AG09309 (cell line): ENCODE results near the gene CBS.

ENCODE experiments used
- DNase-seq: peaks from one replicate; pipeline ENCODE4 v3.0.0-alpha.2; 2010; ENCODE audit warnings: low read depth
- H3K4me3 ChIP-seq: 2 replicates; pipeline ENCODE4 v1.5.1; 2011; ENCODE audit warnings: mild to moderate bottlenecking, low read depth, low read length, moderate library complexity; ENCODE audit not compliant: control insufficient read depth
- TF ChIP-seq, protein P1 (sequence below): IDR thresholded peaks from 2 replicates; pipeline ENCODE4 v1.5.1; 2011; ENCODE audit warnings: mild to moderate bottlenecking, low read depth, low read length, inconsistent platforms; ENCODE audit not compliant: insufficient read depth, control insufficient read depth; ENCODE audit errors: missing control alignments

CBS gene

DNA sequence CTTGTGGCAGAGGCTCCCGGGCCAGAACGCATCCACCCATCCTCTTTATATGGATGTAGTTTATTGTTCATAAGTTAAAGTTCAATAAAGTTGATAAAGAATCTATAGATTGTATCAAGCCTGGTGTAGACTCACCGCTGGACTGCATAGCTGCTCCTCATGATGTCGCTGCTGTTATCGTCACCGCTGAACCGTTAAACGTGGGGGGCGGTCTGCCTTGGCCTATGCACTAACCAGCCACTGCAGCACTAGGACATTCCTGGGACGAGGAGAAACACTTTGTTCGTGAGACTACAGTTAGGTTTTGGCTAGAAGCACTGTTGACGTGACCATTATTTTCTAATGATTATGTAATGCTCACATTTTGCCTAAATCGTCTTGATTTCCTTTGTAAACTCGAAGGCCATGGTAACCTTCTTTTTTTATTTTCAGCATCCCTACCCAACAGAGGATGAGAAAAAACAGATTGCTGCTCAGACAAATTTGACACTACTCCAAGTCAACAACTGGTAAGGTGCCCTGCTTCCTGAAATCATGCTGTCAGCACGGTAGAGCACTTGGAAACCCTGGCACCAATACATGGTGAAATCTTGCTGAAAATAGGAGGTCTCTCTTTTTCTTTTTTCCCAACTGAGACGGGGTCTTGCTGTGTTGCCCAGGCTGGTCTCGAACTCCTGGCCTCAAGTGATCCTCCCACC lies 51.0 kb downstream of the CBS start:
- DNase-seq: no peak
- no peak overlapping the region for H3K4me3 ChIP-seq
- TF ChIP-seq, protein P1, sequence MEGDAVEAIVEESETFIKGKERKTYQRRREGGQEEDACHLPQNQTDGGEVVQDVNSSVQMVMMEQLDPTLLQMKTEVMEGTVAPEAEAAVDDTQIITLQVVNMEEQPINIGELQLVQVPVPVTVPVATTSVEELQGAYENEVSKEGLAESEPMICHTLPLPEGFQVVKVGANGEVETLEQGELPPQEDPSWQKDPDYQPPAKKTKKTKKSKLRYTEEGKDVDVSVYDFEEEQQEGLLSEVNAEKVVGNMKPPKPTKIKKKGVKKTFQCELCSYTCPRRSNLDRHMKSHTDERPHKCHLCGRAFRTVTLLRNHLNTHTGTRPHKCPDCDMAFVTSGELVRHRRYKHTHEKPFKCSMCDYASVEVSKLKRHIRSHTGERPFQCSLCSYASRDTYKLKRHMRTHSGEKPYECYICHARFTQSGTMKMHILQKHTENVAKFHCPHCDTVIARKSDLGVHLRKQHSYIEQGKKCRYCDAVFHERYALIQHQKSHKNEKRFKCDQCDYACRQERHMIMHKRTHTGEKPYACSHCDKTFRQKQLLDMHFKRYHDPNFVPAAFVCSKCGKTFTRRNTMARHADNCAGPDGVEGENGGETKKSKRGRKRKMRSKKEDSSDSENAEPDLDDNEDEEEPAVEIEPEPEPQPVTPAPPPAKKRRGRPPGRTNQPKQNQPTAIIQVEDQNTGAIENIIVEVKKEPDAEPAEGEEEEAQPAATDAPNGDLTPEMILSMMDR: no peak

DNA sequence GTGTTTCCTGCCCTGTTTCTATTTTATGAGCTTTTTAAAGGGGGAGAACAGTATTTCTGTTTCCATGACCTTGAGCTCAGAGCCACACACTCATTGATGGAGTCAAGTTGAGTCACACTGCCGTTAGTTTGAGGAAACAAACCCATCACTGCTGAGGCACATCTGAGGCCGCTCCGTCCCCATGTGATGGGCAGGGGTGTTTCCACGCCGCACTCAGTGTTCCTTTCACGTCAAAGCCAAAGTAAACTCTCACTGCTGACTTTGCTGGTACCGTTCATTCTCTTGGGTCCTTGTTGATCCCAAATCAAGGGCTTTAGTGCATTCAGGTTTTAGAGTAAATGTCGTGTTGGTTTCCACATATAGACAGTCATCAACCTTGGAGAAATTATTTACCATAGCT lies 52.5 kb downstream of the CBS start:
- no peak overlapping the region for H3K4me3 ChIP-seq
- no peak for DNase-seq
- TF ChIP-seq, protein P1: no peak

DNA sequence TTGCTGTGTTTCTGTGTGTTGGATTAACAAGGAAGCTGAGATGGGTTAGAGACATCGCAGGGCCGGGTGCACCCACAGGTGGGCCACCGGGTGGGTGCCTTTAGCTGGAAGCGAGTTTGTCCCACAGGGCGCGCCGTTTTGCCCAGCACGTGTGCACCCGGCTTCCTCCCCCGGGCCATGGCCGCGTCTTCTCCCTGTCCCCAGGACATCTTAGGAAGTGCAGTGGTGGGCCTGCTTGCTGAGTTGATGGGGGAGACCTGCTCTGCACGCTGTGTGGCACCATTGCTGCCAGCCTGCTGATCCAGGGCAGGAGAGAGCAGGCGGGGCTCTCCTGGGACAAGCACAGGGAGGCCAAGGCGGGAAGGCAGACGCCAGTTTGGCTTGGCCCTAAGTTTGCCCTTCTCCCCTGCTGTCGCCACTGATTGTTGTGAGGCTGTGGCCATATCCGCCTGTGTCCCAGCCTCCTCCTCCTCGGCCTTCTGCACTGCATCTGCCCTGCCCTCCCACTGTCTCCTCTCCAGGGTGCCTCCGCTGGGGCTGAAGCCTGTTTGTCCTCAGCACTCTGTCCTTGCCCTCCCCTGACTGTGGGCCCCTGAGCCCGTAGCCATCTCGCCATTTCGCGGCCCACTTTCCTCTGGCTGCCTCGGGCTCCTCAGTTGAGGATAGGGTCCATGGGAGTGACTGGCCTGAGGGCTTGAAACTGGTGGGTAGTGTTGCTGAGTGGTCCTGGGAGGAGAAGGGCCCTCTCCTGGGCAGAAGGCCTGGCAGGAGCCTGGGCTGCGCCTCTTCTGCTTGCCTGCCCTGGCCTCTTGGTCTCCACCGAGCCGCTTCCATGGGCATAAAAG lies 53.7 kb downstream of the CBS start:
- TF ChIP-seq, protein P1: no peak
- H3K4me3 ChIP-seq: no peak overlapping the region

DNA sequence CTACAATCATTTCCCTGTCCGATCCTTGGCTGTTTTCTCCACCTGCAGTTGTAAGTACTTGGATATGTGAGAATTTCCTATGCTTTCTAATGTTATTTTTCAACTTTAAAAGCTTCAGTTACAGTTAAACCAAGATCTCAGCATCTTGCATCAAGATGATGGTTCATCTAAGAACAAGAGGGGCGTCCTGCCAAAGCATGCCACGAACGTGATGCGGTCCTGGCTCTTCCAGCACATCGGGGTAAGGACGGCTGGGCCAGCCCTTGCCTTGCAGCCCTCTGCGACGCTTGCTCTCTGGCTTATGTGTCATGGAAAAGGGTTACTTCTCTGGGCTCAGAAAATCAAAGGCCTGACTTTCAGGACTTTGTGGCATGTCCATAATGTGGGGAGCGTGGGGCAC lies 54.4 kb downstream of the CBS start:
- no peak for DNase-seq
- H3K4me3 ChIP-seq: no peak overlapping the region
- TF ChIP-seq, protein P1: no peak

More for the DNA sequence above, 53.7 kb downstream of the CBS start:
- DNase-seq: no peak

DNA sequence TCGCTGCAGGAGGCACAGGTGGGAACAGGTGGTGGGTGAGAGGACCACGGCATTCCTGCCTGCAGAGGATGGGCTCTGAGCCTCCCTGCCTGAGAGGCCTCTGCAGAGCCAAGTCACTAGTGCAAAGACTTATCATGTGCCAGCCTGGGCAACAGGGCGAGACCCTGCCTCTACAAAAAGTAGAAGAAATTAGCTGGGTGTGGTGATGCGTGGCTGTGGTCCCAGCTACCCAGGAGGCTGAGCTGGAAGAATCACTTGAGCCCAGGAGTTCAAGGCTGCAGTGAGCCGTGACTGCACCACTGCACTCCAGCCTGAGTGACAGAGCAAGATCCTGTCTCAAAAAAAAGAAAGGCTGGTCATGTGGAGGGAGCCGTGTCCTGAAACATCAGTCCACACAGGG lies 54.9 kb downstream of the CBS start:
- H3K4me3 ChIP-seq: no peak overlapping the region
- TF ChIP-seq, protein P1: no peak
- no peak for DNase-seq

DNA sequence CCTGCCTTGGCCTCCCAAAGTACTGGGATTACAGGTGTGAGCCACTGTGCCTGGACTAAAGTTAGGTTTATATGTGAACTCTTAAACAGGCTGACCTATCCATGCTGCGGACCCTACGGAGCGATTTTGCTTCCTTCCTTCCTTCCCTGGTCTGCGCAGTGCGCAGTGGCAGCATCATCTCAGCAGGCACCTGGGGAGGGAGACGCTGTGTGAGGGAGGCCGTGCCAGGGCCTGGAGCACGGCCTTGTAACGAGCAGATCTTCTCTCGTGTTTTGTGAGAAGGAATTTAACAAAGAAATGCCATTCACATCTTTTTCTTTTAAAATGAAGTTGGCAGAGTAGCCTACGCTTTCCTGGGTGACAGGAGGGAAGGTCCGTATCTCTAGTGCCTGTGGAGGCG lies 55.5 kb downstream of the CBS start:
- no peak overlapping the region for H3K4me3 ChIP-seq
- TF ChIP-seq, protein P1: no peak

More for the DNA sequence above, 55.5 kb downstream of the CBS start:
- DNase-seq: no peak
